ENCODE data around the gene IGSF9.

DNA sequence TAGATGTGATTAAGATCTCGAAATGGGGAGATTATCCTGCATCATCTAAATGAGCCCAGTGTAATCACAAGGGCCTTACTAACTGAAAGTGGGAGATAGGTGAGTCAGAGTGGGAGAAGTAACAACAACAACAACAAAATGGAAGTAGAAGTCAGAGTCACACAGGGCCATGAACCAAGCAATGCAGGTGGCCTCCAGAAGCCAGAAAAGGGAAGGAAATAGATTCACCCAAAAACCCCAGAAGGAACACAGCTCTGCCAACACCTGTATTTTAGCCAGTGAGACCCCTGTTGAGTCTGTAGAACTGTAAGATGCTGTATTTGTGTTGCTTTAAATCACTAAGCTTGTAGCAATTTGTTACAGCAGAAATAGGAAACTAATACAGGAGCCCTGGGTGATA lies 24.2 kb downstream of the IGSF9 start:
- TF ChIP-seq POLR2A (IDR thresholded peaks at IDR 0.05): no peak
- TF ChIP-seq, protein P1, sequence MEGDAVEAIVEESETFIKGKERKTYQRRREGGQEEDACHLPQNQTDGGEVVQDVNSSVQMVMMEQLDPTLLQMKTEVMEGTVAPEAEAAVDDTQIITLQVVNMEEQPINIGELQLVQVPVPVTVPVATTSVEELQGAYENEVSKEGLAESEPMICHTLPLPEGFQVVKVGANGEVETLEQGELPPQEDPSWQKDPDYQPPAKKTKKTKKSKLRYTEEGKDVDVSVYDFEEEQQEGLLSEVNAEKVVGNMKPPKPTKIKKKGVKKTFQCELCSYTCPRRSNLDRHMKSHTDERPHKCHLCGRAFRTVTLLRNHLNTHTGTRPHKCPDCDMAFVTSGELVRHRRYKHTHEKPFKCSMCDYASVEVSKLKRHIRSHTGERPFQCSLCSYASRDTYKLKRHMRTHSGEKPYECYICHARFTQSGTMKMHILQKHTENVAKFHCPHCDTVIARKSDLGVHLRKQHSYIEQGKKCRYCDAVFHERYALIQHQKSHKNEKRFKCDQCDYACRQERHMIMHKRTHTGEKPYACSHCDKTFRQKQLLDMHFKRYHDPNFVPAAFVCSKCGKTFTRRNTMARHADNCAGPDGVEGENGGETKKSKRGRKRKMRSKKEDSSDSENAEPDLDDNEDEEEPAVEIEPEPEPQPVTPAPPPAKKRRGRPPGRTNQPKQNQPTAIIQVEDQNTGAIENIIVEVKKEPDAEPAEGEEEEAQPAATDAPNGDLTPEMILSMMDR (IDR thresholded peaks at IDR 0.05): no peak

All from thyroid gland (tissue), 4 donors.